Measurements from ENCODE around the gene ARHGAP10. TPM values are rescaled to one million over a fixed set of nuclear protein-coding genes. Genes with fewer than 3 reads are reported as not detected.

The ARHGAP10 gene
- total RNA-seq, 2 experiments from 2014 or later = 6.3 to 7.1 TPM

- DNase-seq = no peak
- Mint-ChIP-seq H3K27ac (no peak overlapping the region), H3K36me3 (ENCODE audit: low read depth) (peaks cover 6% of the 10 kb centered on the region), H3K4me1 (ENCODE audit: low read depth) (peaks cover 2% of the 10 kb centered on the region), H3K4me3 (no peak overlapping the region), H3K9me3 (ENCODE audit: insufficient read depth) (peaks cover 3% of the 10 kb centered on the region), H3K27me3 (ENCODE audit: low read depth) (no peaks in the 10 kb centered on the region)
- POLR2A ChIA-PET = interaction anchor here (0.8 kb wide), 1 partner anchor 47 kb away, joined by 4 read pairs; no protein-coding TSS in a partner anchor
- CTCF ChIA-PET = no interaction called here
- ATAC-seq = no peak
Observed at GRCh38 chr4:148101235-148101634, 369.3 kb downstream of the ARHGAP10 start.

GRCh38 chr4:148101790-148102189 lies 369.9 kb downstream of the ARHGAP10 start:
- Mint-ChIP-seq H3K4me1 (ENCODE audit: low read depth) (peaks cover 2% of the 10 kb centered on the region), H3K36me3 (ENCODE audit: low read depth) (peaks cover 8% of the 10 kb centered on the region), H3K27ac (no peak overlapping the region), H3K9me3 (ENCODE audit: insufficient read depth) (peaks cover 3% of the 10 kb centered on the region), H3K27me3 (ENCODE audit: low read depth) (no peaks in the 10 kb centered on the region), H3K4me3 (no peak overlapping the region)
- DNase-seq = no peak
- ATAC-seq = no peak
- POLR2A ChIA-PET = interaction anchor here (0.8 kb wide), 1 partner anchor 47 kb away, joined by 4 read pairs; no protein-coding TSS in a partner anchor
- CTCF ChIA-PET = no interaction called here

GRCh38 chr4:148103597-148104355 lies 371.9 kb downstream of the ARHGAP10 start:
- Mint-ChIP-seq H3K4me3 (no peak overlapping the region), H3K4me1 (ENCODE audit: low read depth) (peaks cover 2% of the 10 kb centered on the region), H3K36me3 (ENCODE audit: low read depth) (peaks cover 8% of the 10 kb centered on the region), H3K9me3 (ENCODE audit: insufficient read depth) (peaks cover 3% of the 10 kb centered on the region), H3K27me3 (ENCODE audit: low read depth) (no peaks in the 10 kb centered on the region), H3K27ac (no peak overlapping the region)
- no peak for DNase-seq
- CTCF ChIA-PET = no interaction called here
- POLR2A ChIA-PET = no interaction called here
- no peak for ATAC-seq

GRCh38 chr4:148108766-148109165 lies 376.9 kb downstream of the ARHGAP10 start:
- H3K4me3 Mint-ChIP-seq = no peak overlapping the region
- H3K27me3 Mint-ChIP-seq (ENCODE audit: low read depth) = no peaks in the 10 kb centered on the region
- H3K36me3 Mint-ChIP-seq (ENCODE audit: low read depth) = peaks cover 24% of the 10 kb centered on the region
- CTCF ChIA-PET = no interaction called here
- no peaks in the 10 kb centered on the region for H3K9me3 Mint-ChIP-seq (ENCODE audit: insufficient read depth)
- peaks cover 11% of the 10 kb centered on the region for H3K4me1 Mint-ChIP-seq (ENCODE audit: low read depth)
- no peak overlapping the region for H3K27ac Mint-ChIP-seq
- DNase-seq = no peak
- ATAC-seq = no peak
- POLR2A ChIA-PET = no interaction called here

- CTCF ChIA-PET = no interaction called here
- H3K4me3 Mint-ChIP-seq = no peak overlapping the region
- H3K27ac Mint-ChIP-seq = no peak overlapping the region
- peaks cover 23% of the 10 kb centered on the region for H3K36me3 Mint-ChIP-seq (ENCODE audit: low read depth)
- H3K27me3 Mint-ChIP-seq (ENCODE audit: low read depth) = no peaks in the 10 kb centered on the region
- H3K4me1 Mint-ChIP-seq (ENCODE audit: low read depth) = peaks cover 11% of the 10 kb centered on the region
- ATAC-seq = no peak
- DNase-seq = no peak
- no peaks in the 10 kb centered on the region for H3K9me3 Mint-ChIP-seq (ENCODE audit: insufficient read depth)
- POLR2A ChIA-PET = no interaction called here
Observed at GRCh38 chr4:148109216-148109615, 377.3 kb downstream of the ARHGAP10 start.

GRCh38 chr4:148110169-148110568 lies 378.3 kb downstream of the ARHGAP10 start:
- ChIA-PET POLR2A (no interaction called here), CTCF (no interaction called here)
- H3K27ac Mint-ChIP-seq = no peak overlapping the region
- no peaks in the 10 kb centered on the region for H3K27me3 Mint-ChIP-seq (ENCODE audit: low read depth)
- peaks cover 9% of the 10 kb centered on the region for H3K4me1 Mint-ChIP-seq (ENCODE audit: low read depth)
- H3K4me3 Mint-ChIP-seq = no peak overlapping the region
- ATAC-seq (no peak), DNase-seq (no peak)
- H3K36me3 Mint-ChIP-seq (ENCODE audit: low read depth) = peaks cover 23% of the 10 kb centered on the region
- no peaks in the 10 kb centered on the region for H3K9me3 Mint-ChIP-seq (ENCODE audit: insufficient read depth)

- Mint-ChIP-seq H3K27me3 (ENCODE audit: low read depth) (no peaks in the 10 kb centered on the region), H3K4me1 (ENCODE audit: low read depth) (peaks cover 9% of the 10 kb centered on the region), H3K27ac (no peak overlapping the region), H3K4me3 (no peak overlapping the region), H3K36me3 (ENCODE audit: low read depth) (peaks cover 17% of the 10 kb centered on the region), H3K9me3 (ENCODE audit: insufficient read depth) (no peaks in the 10 kb centered on the region)
- CTCF ChIA-PET = no interaction called here
- POLR2A ChIA-PET = no interaction called here
- ATAC-seq (no peak), DNase-seq (no peak)
Observed at GRCh38 chr4:148112231-148112982, 380.5 kb downstream of the ARHGAP10 start.

GRCh38 chr4:148114436-148114835 lies 382.5 kb downstream of the ARHGAP10 start:
- H3K4me1 Mint-ChIP-seq (ENCODE audit: low read depth) = peaks cover 9% of the 10 kb centered on the region
- H3K36me3 Mint-ChIP-seq (ENCODE audit: low read depth) = peaks cover 13% of the 10 kb centered on the region
- H3K4me3 Mint-ChIP-seq = no peak overlapping the region
- POLR2A ChIA-PET = no interaction called here
- no peaks in the 10 kb centered on the region for H3K9me3 Mint-ChIP-seq (ENCODE audit: insufficient read depth)
- CTCF ChIA-PET = no interaction called here
- DNase-seq (no peak), ATAC-seq (no peak)
- no peak overlapping the region for H3K27ac Mint-ChIP-seq
- no peaks in the 10 kb centered on the region for H3K27me3 Mint-ChIP-seq (ENCODE audit: low read depth)

GRCh38 chr4:148116264-148116663 lies 384.4 kb downstream of the ARHGAP10 start:
- no peaks in the 10 kb centered on the region for H3K27me3 Mint-ChIP-seq (ENCODE audit: low read depth)

GRCh38 chr4:148116969-148117368 lies 385.1 kb downstream of the ARHGAP10 start:
- H3K27me3 Mint-ChIP-seq (ENCODE audit: low read depth) = no peaks in the 10 kb centered on the region
- POLR2A ChIA-PET = no interaction called here
- no peak for ATAC-seq
- H3K27ac Mint-ChIP-seq = no peak overlapping the region
- DNase-seq = no peak
- no peaks in the 10 kb centered on the region for H3K9me3 Mint-ChIP-seq (ENCODE audit: insufficient read depth)
- H3K4me1 Mint-ChIP-seq (ENCODE audit: low read depth) = peaks cover 6% of the 10 kb centered on the region
- H3K36me3 Mint-ChIP-seq (ENCODE audit: low read depth) = peaks cover 9% of the 10 kb centered on the region
- CTCF ChIA-PET = interaction anchor here (1.3 kb wide), 1 partner anchor 60 kb away, joined by 4 read pairs; no protein-coding TSS in a partner anchor
- no peak overlapping the region for H3K4me3 Mint-ChIP-seq

More at GRCh38 chr4:148116264-148116663, 384.4 kb downstream of the ARHGAP10 start:
- DNase-seq (no peak), ATAC-seq (no peak)
- no peak overlapping the region for H3K4me3 Mint-ChIP-seq
- H3K4me1 Mint-ChIP-seq (ENCODE audit: low read depth) = peaks cover 9% of the 10 kb centered on the region
- H3K9me3 Mint-ChIP-seq (ENCODE audit: insufficient read depth) = no peaks in the 10 kb centered on the region
- H3K27ac Mint-ChIP-seq = no peak overlapping the region
- CTCF ChIA-PET = no interaction called here
- POLR2A ChIA-PET = no interaction called here
- H3K36me3 Mint-ChIP-seq (ENCODE audit: low read depth) = peaks cover 12% of the 10 kb centered on the region

GRCh38 chr4:148118179-148118578 lies 386.3 kb downstream of the ARHGAP10 start:
- no peaks in the 10 kb centered on the region for H3K9me3 Mint-ChIP-seq (ENCODE audit: insufficient read depth)
- ATAC-seq (no peak), DNase-seq (no peak)
- CTCF ChIA-PET = interaction anchor here (1.3 kb wide), 1 partner anchor 61 kb away, joined by 4 read pairs; no protein-coding TSS in a partner anchor
- POLR2A ChIA-PET = no interaction called here
- no peaks in the 10 kb centered on the region for H3K4me1 Mint-ChIP-seq (ENCODE audit: low read depth)
- H3K27ac Mint-ChIP-seq = no peak overlapping the region
- H3K4me3 Mint-ChIP-seq = no peak overlapping the region
- no peaks in the 10 kb centered on the region for H3K27me3 Mint-ChIP-seq (ENCODE audit: low read depth)
- peaks cover 7% of the 10 kb centered on the region for H3K36me3 Mint-ChIP-seq (ENCODE audit: low read depth)

- DNase-seq (no peak), ATAC-seq (no peak)
- Mint-ChIP-seq H3K4me1 (ENCODE audit: low read depth) (no peaks in the 10 kb centered on the region), H3K9me3 (ENCODE audit: insufficient read depth) (no peaks in the 10 kb centered on the region), H3K4me3 (no peak overlapping the region), H3K36me3 (ENCODE audit: low read depth) (peaks cover 10% of the 10 kb centered on the region), H3K27ac (no peak overlapping the region), H3K27me3 (ENCODE audit: low read depth) (no peaks in the 10 kb centered on the region)
- POLR2A ChIA-PET = no interaction called here
- CTCF ChIA-PET = no interaction called here
Observed at GRCh38 chr4:148118633-148119032, 386.7 kb downstream of the ARHGAP10 start.

Measured in activated CD8-positive, alpha-beta T cell treated with anti-CD3 and anti-CD28 coated beads, Interleukin-2, amount 10 ng/mL, durations not matched to agents 7 days and 5 days (primary cell).